Spleen (tissue), 7 donors: ENCODE results near the gene PNPLA6.

Experiments
- POLR2A ChIP-seq, 3 donors: fragments of 450-650 bp; IDR thresholded peaks; one replicate each; pipeline ENCODE4 v1.5.1; 2017; ENCODE audit warnings: antibody characterized with exemption in 3 of 3, mild to moderate bottlenecking in 1 of 3
- TF ChIP-seq, protein P1 (sequence below), 11 experiments: fragments of 200-600 bp in 7 of 11; fragments of 450-650 bp in 4 of 11; sonication (generic) in 4 of 11; IDR thresholded peaks in 8 of 11; conservative IDR thresholded peaks in 3 of 11; 1 replicate in 7 of 11; 2 replicates in 4 of 11; pipeline versions ENCODE4 v1.4.0 to v1.8.0; 2016 to 2021; ENCODE audit warnings: antibody characterized with exemption in 11 of 11, inconsistent platforms in 4 of 11, mild to moderate bottlenecking in 1 of 11
- donor health status: DM: no; HTN: no; CAD: no; lungs with moderate emphysema.
- donor health status: DM: no; HTN: no; CAD: no.
- donor health status: DM: no; HTN: no; CAD: no.

DNA sequence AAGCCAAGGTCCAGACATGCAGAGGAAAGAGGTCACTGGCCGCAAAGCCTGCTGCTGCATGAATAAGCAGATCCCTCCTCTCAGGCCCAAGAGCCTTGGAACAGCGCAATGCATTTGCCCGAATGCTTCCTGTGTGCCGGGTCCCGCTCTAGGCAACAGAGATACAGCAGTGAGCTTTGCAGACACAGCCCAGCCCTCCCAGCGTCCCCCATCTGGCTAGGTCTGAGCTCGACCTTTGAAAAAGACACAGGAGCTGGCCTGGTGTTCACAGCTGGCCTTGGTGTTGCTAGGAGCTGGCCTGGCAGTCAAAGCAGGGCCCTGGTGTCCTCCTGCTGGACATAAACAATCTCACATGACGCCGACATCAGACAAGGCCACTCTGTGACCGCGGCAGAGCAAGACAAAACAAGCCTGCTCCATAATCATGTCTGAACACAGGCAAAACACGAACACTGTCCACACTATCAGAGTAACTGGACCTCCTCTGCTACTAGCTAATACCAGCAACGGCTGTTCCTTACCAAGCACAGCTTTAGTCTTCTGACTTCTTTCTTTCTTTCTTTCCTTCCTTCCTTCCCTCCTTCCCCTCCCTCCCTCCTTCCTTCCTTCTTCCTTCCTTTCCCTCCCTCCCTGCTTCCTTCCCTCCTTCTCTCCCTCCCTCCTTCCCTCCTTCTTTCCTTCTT is 41.0 kb upstream of the PNPLA6 start:
- TF ChIP-seq, protein P1, sequence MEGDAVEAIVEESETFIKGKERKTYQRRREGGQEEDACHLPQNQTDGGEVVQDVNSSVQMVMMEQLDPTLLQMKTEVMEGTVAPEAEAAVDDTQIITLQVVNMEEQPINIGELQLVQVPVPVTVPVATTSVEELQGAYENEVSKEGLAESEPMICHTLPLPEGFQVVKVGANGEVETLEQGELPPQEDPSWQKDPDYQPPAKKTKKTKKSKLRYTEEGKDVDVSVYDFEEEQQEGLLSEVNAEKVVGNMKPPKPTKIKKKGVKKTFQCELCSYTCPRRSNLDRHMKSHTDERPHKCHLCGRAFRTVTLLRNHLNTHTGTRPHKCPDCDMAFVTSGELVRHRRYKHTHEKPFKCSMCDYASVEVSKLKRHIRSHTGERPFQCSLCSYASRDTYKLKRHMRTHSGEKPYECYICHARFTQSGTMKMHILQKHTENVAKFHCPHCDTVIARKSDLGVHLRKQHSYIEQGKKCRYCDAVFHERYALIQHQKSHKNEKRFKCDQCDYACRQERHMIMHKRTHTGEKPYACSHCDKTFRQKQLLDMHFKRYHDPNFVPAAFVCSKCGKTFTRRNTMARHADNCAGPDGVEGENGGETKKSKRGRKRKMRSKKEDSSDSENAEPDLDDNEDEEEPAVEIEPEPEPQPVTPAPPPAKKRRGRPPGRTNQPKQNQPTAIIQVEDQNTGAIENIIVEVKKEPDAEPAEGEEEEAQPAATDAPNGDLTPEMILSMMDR (IDR thresholded peaks at IDR 0.05 in 8 of 11, conservative IDR thresholded peaks at IDR 0.05 in 3 of 11): peak in 5 of 11 experiments; percentile 4 to 46 (median 30)
- peak in 1 of 3 donors; percentile 17 for TF ChIP-seq POLR2A (IDR thresholded peaks at IDR 0.05)
